ENCODE data around the gene PNPLA7.

GRCh38 chr9:137426018-137426681 is 124.1 kb downstream of the PNPLA7 start:
- TF ChIP-seq EP300 (IDR thresholded peaks at IDR 0.05; ENCODE audit: borderline replicate concordance in 1 of 2, low read depth in 1 of 2, low read length in 1 of 2) (no peak), USF1 (IDR thresholded peaks at IDR 0.05; ENCODE audit: borderline replicate concordance, low read depth) (no peak)

Measured in SK-N-SH (cell line).